Ascending aorta (tissue), 2 donors: Measurements from ENCODE around the gene PRRC2B. TPM values are rescaled to one million over a fixed set of nuclear protein-coding genes. Genes with fewer than 3 reads are reported as not detected.
A peak's percentile ranks its signal among the peaks of the same experiment; 100 is the strongest.

Source experiments
- DNase-seq, 2 donors: peaks; one replicate each; pipeline ENCODE4 v3.0.0-alpha.2; 2019; ENCODE audit warnings: low spot score in 2 of 2
- H3K27ac ChIP-seq, 2 donors: fragments of 200-600 bp; sonication (generic); one replicate each; pipeline ENCODE4 v1.5.1; 2016 to 2017; ENCODE audit warnings: mild to moderate bottlenecking in 1 of 2
- H3K27me3 ChIP-seq: fragments of 200-600 bp; sonication (generic); one replicate; pipeline ENCODE4 v1.5.1; 2017
- H3K36me3 ChIP-seq, 2 donors: fragments of 200-600 bp; sonication (generic); one replicate each; pipeline ENCODE4 v1.5.1; 2016
- H3K4me1 ChIP-seq, 2 donors: fragments of 200-600 bp; sonication (generic); one replicate each; pipeline ENCODE4 v1.5.1; 2016 to 2017; ENCODE audit warnings: mild to moderate bottlenecking in 1 of 2
- H3K4me3 ChIP-seq, 2 donors: fragments of 200-600 bp; sonication (generic); one replicate each; pipeline ENCODE4 v1.5.1; 2016 to 2017; ENCODE audit warnings: mild to moderate bottlenecking in 1 of 2
- H3K9me3 ChIP-seq, 2 donors: fragments of 200-600 bp; sonication (generic); one replicate each; pipeline ENCODE4 v1.5.1; 2016
- CTCF ChIP-seq, 3 experiments: fragments of 200-600 bp in 2 of 3; fragments of 450-650 bp in 1 of 3; sonication (generic) in 2 of 3; IDR thresholded peaks; one replicate each; pipeline ENCODE4 v1.5.1; 2016 to 2019; ENCODE audit warnings: antibody characterized with exemption in 3 of 3, mild to moderate bottlenecking in 1 of 3, moderate library complexity in 1 of 3
- intact Hi-C: fragments of 100-400 bp; cut with DNase I; formaldehyde crosslinking; loops from one replicate; pipeline ENCODE4 v1.15.1; 2023
- total RNA-seq: library from RNA; depleted of rRNA; stranded (reverse); fragments of >200 nt; gene quantifications from one replicate; pipeline ENCODE4 v1.1.0, GENCODE V29; 2016

PRRC2B gene
- total RNA-seq, 1 donor from 2014 or later = 199 TPM

- no peak for DNase-seq
- no peaks in the 10 kb centered on the region for H3K27me3 ChIP-seq
- no peaks in the 10 kb centered on the region for H3K9me3 ChIP-seq
- H3K4me1 ChIP-seq = peaks cover 30 to 66% of the 10 kb centered on the region in 2 donors
- TF ChIP-seq CTCF (IDR thresholded peaks at IDR 0.05) = no peak
- no peaks in the 10 kb centered on the region for H3K36me3 ChIP-seq
- intact Hi-C loops = no loop called here
- H3K27ac ChIP-seq = peak overlapping the region; percentile 15 to 54
- no peak overlapping the region for H3K4me3 ChIP-seq
These were observed 25.2 kb downstream of the PRRC2B start for GRCh38 chr9:131419026-131419614.

- H3K4me1 ChIP-seq = peaks cover 30 to 70% of the 10 kb centered on the region in 2 donors
- intact Hi-C loops = no loop called here
- no peaks in the 10 kb centered on the region for H3K27me3 ChIP-seq
- no peak for DNase-seq
- no peak overlapping the region for H3K27ac ChIP-seq
- no peak for TF ChIP-seq CTCF (IDR thresholded peaks at IDR 0.05)
- H3K36me3 ChIP-seq = no peaks in the 10 kb centered on the region
- no peaks in the 10 kb centered on the region for H3K9me3 ChIP-seq
- no peak overlapping the region for H3K4me3 ChIP-seq
These were observed 25.8 kb downstream of the PRRC2B start for GRCh38 chr9:131419716-131420115.

- H3K4me1 ChIP-seq = peaks cover 30 to 63% of the 10 kb centered on the region in 2 donors
- peak overlapping the region in 1 of 2 donors; percentile 76 for H3K27ac ChIP-seq
- no peak for DNase-seq
- TF ChIP-seq CTCF (IDR thresholded peaks at IDR 0.05) = peak in 1 of 3 experiments; percentile 7
- no peaks in the 10 kb centered on the region for H3K27me3 ChIP-seq
- intact Hi-C loops = no loop called here
- no peak overlapping the region for H3K4me3 ChIP-seq
- H3K36me3 ChIP-seq = no peaks in the 10 kb centered on the region
- H3K9me3 ChIP-seq = no peaks in the 10 kb centered on the region
These were observed 27.2 kb downstream of the PRRC2B start for GRCh38 chr9:131420980-131421624.

GRCh38 chr9:131421691-131422090, 27.8 kb downstream of the PRRC2B start:
- Histone ChIP-seq H3K36me3 (no peaks in the 10 kb centered on the region), H3K27ac (peak overlapping the region in 1 of 2 donors; percentile 76), H3K4me1 (peaks cover 30 to 63% of the 10 kb centered on the region in 2 donors), H3K9me3 (no peaks in the 10 kb centered on the region), H3K4me3 (no peak overlapping the region), H3K27me3 (no peaks in the 10 kb centered on the region)
- intact Hi-C loops = no loop called here
- no peak for DNase-seq
- TF ChIP-seq CTCF (IDR thresholded peaks at IDR 0.05) = no peak

- no peak for DNase-seq
- Histone ChIP-seq H3K4me1 (peaks cover 30 to 61% of the 10 kb centered on the region in 2 donors), H3K4me3 (no peak overlapping the region), H3K27ac (peak overlapping the region; percentile 46 to 76), H3K36me3 (no peaks in the 10 kb centered on the region), H3K27me3 (no peaks in the 10 kb centered on the region), H3K9me3 (no peaks in the 10 kb centered on the region)
- intact Hi-C loops = no loop called here
- no peak for TF ChIP-seq CTCF (IDR thresholded peaks at IDR 0.05)
These were observed 28.4 kb downstream of the PRRC2B start for GRCh38 chr9:131422241-131422792.
